Measurements from ENCODE around the gene ZNF48.

DNA sequence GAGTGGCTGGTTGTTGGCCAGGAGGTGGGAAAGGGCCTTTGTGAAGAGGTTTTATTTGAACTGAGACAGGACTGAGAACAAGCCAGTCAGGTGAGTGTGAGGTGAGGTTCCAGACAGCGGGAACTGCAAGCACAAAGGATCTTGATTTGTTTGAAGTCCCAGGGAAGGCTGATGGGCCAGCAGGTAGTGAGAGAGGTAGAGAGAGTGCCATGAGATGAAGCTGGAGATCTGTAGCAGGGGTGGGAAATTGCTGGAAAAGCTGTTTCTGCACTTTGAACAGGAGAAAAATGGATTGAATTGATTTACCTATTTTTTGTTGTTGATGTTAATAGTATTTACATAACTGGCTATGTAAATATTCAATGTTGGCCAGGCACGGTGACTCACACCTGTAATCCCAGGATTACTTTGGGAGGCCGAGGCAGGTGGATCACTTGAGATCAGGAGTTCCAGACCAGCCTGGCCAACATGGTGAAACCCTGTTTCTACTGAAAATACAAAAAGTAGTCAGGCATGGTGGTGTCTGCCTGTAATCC is 42.4 kb downstream of the ZNF48 start:
- TF ChIP-seq, protein P1, sequence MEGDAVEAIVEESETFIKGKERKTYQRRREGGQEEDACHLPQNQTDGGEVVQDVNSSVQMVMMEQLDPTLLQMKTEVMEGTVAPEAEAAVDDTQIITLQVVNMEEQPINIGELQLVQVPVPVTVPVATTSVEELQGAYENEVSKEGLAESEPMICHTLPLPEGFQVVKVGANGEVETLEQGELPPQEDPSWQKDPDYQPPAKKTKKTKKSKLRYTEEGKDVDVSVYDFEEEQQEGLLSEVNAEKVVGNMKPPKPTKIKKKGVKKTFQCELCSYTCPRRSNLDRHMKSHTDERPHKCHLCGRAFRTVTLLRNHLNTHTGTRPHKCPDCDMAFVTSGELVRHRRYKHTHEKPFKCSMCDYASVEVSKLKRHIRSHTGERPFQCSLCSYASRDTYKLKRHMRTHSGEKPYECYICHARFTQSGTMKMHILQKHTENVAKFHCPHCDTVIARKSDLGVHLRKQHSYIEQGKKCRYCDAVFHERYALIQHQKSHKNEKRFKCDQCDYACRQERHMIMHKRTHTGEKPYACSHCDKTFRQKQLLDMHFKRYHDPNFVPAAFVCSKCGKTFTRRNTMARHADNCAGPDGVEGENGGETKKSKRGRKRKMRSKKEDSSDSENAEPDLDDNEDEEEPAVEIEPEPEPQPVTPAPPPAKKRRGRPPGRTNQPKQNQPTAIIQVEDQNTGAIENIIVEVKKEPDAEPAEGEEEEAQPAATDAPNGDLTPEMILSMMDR (optimal IDR thresholded peaks at IDR 0.05 in 1 of 3, IDR thresholded peaks at IDR 0.05 in 1 of 3, conservative IDR thresholded peaks at IDR 0.05 in 1 of 3; ENCODE audit: extremely low read depth in 1 of 3, insufficient read depth in 2 of 3, low read length in 3 of 3), result no peak
- no peak for TF ChIP-seq EZH2 (IDR thresholded peaks at IDR 0.05; ENCODE audit: low read length)
